ENCODE results near the gene ANGPT4. TPM values are rescaled to one million over a fixed set of nuclear protein-coding genes. Genes with fewer than 3 reads are reported as not detected.

ANGPT4 gene
- total and polyA plus RNA-seq, 11 donors: 0.08 to 0.32 (median 0.15) TPM; not detected in 5

DNA sequence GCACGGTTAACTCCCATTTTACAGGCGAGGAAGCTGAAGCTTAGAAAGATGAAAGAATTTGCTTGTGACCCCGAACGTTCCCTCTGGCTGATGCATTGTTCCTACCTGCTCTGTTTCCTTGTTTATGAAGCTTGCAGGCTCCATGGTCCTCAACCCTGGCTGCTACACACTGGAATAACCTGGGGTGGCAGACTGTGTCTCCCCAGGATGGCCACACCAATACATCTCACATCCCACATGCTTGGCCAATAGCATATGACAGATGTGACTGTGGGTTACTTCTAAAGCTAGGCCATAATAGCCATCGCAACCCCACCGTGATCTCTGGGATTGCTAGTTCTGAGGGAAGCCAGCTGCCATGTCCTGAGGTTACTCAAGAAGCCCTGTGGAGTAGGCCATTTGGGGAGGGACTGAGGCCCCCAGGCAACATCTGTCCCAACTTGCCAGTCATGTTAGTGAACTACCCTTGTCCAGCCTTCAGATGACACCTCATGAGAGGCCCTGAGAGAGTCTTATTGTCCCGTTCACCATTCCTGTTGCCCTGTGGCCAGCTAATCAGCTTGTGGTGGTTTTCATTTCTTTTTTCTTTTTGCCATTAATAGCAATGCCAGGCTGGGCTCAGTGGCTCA is 89.3 kb downstream of the ANGPT4 start:
- H3K4me3 ChIP-seq: no peak overlapping the region
- TF ChIP-seq, protein P1, sequence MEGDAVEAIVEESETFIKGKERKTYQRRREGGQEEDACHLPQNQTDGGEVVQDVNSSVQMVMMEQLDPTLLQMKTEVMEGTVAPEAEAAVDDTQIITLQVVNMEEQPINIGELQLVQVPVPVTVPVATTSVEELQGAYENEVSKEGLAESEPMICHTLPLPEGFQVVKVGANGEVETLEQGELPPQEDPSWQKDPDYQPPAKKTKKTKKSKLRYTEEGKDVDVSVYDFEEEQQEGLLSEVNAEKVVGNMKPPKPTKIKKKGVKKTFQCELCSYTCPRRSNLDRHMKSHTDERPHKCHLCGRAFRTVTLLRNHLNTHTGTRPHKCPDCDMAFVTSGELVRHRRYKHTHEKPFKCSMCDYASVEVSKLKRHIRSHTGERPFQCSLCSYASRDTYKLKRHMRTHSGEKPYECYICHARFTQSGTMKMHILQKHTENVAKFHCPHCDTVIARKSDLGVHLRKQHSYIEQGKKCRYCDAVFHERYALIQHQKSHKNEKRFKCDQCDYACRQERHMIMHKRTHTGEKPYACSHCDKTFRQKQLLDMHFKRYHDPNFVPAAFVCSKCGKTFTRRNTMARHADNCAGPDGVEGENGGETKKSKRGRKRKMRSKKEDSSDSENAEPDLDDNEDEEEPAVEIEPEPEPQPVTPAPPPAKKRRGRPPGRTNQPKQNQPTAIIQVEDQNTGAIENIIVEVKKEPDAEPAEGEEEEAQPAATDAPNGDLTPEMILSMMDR (IDR thresholded peaks at IDR 0.05): no peak
- no peak for TF ChIP-seq POLR2A (IDR thresholded peaks at IDR 0.05)
- H3K36me3 ChIP-seq: no peaks in the 10 kb centered on the region
- intact Hi-C loops (cut with DNase I): no loop called here
- no peaks in the 10 kb centered on the region for H3K9me3 ChIP-seq
- no peak overlapping the region for H3K27ac ChIP-seq
- no peaks in the 10 kb centered on the region for H3K27me3 ChIP-seq
- H3K4me1 ChIP-seq: peaks cover 0 to 7% (median under 1%) of the 10 kb centered on the region in 12 donors
- 91 to 96% (median 93%) methylated on average over 6 to 7 of the region's 7 CpGs for WGBS, 4 donors
- ATAC-seq (no peak), DNase-seq (no peak)

DNA sequence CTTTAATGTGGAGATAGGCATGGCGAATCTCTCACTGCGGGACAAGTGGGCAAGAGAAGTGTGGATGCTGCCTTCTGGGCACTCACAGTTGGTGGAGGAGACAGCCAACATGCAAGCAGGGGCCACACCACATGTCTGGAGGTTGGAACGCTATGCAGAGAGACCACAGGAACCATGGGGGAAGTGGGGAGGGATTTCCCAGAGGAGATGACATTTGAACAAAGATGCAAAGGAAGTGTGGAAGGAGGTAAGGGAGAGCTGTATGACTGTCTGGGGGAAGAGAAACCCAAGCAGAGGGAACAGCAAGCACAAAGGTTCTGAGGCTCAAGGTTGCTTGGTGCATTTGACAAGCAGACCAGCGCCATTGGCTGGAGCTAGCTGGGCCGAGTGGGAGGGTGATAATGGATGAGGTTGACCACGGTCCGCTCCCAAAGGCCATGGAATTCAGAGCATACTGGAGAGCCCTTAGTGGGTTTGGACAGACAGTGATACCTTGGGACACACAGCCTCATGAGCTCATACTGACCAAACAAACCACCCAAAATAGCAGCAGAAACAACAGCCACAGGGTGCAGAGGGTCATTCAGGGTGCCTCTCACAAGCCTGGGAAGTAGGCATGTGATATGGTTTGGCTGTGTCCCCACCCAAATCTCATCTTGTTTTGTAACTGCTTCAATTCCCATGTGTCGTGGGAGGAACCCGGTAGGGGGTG is 90.3 kb downstream of the ANGPT4 start:
- Histone ChIP-seq H3K36me3 (no peaks in the 10 kb centered on the region), H3K27me3 (no peaks in the 10 kb centered on the region), H3K4me1 (peaks cover 0 to 14% (median 5%) of the 10 kb centered on the region in 12 donors), H3K27ac (no peak overlapping the region), H3K9me3 (no peaks in the 10 kb centered on the region), H3K4me3 (no peak overlapping the region)
- no peak for TF ChIP-seq POLR2A (IDR thresholded peaks at IDR 0.05)
- TF ChIP-seq, protein P1 (IDR thresholded peaks at IDR 0.05): no peak
- ATAC-seq: peak in 2 of 4 donors; percentile 18 to 34
- DNase-seq: peak in 1 of 5 donors; percentile 9
- WGBS, 4 donors: 60 to 82% (median 77%) methylated on average over 9 of the region's 9 CpGs
- intact Hi-C loops (cut with DNase I): no loop called here

DNA sequence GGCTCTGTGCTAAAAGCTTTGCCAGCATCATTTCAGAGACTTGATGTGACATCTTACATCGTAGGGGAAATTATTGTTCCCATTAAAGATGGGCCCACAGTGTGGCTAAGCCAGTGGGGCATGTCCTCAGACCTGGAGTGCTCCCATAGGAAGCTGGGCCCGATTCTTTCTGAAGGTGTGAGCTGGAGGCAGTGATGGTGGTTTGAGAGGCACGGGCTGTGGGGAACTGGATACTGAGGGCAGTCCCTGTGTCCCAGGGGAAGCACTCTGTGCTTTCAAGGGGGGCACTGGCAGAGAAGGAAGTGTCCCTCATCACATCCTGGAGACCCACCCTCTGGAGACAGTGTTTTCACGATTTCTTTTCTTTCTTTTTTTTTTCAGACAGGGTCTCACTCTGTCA is 91.2 kb downstream of the ANGPT4 start:
- H3K9me3 ChIP-seq: no peaks in the 10 kb centered on the region
- no peak overlapping the region for H3K4me3 ChIP-seq
- TF ChIP-seq, protein P1 (IDR thresholded peaks at IDR 0.05): no peak
- no peak for TF ChIP-seq POLR2A (IDR thresholded peaks at IDR 0.05)
- 64 to 78% (median 73%) methylated on average over 4 of the region's 4 CpGs for WGBS, 4 donors
- intact Hi-C loops (cut with DNase I): no loop called here
- DNase-seq (no peak), ATAC-seq (no peak)
- no peak overlapping the region for H3K27ac ChIP-seq
- no peaks in the 10 kb centered on the region for H3K36me3 ChIP-seq
- peaks cover 0 to 14% (median 5%) of the 10 kb centered on the region in 12 donors for H3K4me1 ChIP-seq
- no peaks in the 10 kb centered on the region for H3K27me3 ChIP-seq

DNA sequence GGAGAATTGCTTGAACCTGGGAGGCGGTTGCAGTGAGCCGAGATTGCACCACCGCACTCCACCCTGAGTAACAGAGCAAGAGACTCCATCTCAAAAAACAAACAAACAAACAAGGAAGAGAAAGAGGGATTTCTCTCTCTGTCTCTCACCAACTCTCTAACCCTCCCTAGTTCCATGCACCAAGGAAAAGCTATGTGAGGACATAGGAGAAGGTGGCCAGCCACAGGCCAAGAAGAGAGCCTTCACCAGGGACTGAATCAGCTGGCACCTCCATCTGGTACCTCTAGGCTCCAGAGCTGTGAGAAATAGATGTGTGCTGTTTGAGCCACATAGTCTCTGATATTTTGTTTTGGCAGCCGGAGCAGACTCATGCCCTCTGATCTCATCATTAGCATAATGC is 91.6 kb downstream of the ANGPT4 start:
- no peak for ATAC-seq

More for the DNA sequence above, 91.6 kb downstream of the ANGPT4 start:
- H3K9me3 ChIP-seq: no peaks in the 10 kb centered on the region
- peaks cover 0 to 14% (median 5%) of the 10 kb centered on the region in 12 donors for H3K4me1 ChIP-seq
- H3K27ac ChIP-seq: no peak overlapping the region
- DNase-seq: no peak
- intact Hi-C loops (cut with DNase I): no loop called here
- H3K4me3 ChIP-seq: no peak overlapping the region
- TF ChIP-seq, protein P1 (IDR thresholded peaks at IDR 0.05): no peak
- no peak for TF ChIP-seq POLR2A (IDR thresholded peaks at IDR 0.05)
- 86 to 99% (median 97%) methylated on average over 4 of the region's 4 CpGs for WGBS, 4 donors
- no peaks in the 10 kb centered on the region for H3K36me3 ChIP-seq
- H3K27me3 ChIP-seq: no peaks in the 10 kb centered on the region
